Aorta (tissue), 5 donors: Measurements from ENCODE around the gene KLHL42. TPM values are rescaled to one million over a fixed set of nuclear protein-coding genes. Genes with fewer than 3 reads are reported as not detected.
A peak's percentile ranks its signal among the peaks of the same experiment; 100 is the strongest.
"Not testable (repeated sequence)": the region's sequence is repeated elsewhere in the genome, so short reads cannot be mapped to it uniquely, and the experiment has no call there.

Experiments used
- ATAC-seq: fragments of 200-7000 bp; cut with Tn5 transposase; one replicate; pipeline ENCODE4 v1.9.1; 2022; ENCODE audit warnings: moderate library complexity; ENCODE audit not compliant: low FRiP score
- DNase-seq, 2 donors: peaks; one replicate each; pipeline ENCODE4 v3.0.0-alpha.2; 2020
- H3K27ac ChIP-seq, 2 donors: one replicate each; pipeline ENCODE4 v1.5.1; 2013; ENCODE audit warnings: low read length in 2 of 2, mild to moderate bottlenecking in 2 of 2, moderate library complexity in 2 of 2, control low read depth in 1 of 2, inconsistent platforms in 1 of 2, low read depth in 1 of 2
- H3K27me3 ChIP-seq, 2 donors: one replicate each; pipeline ENCODE4 v1.6.1; 2013; ENCODE audit warnings: control low read depth in 1 of 2, low read length in 1 of 2, mild to moderate bottlenecking in 1 of 2, moderate library complexity in 1 of 2; ENCODE audit not compliant: insufficient read depth in 2 of 2, control insufficient read depth in 1 of 2
- H3K36me3 ChIP-seq, 2 donors: one replicate each; pipeline ENCODE4 v1.6.1; 2013; ENCODE audit warnings: control low read depth in 1 of 2, low read length in 1 of 2, mild to moderate bottlenecking in 1 of 2; ENCODE audit not compliant: insufficient read depth in 2 of 2, control insufficient read depth in 1 of 2
- H3K4me1 ChIP-seq, 2 donors: one replicate each; pipeline ENCODE4 v1.6.1; 2013; ENCODE audit warnings: low read length in 2 of 2, control low read depth in 1 of 2, mild to moderate bottlenecking in 1 of 2, moderate library complexity in 1 of 2; ENCODE audit not compliant: insufficient read depth in 2 of 2, control insufficient read depth in 1 of 2
- H3K4me3 ChIP-seq, 2 donors: one replicate each; pipeline ENCODE4 v1.5.1; 2013; ENCODE audit warnings: low read length in 2 of 2, control low read depth in 1 of 2, mild to moderate bottlenecking in 1 of 2
- H3K9me3 ChIP-seq: one replicate; pipeline ENCODE4 v1.6.1; 2013; ENCODE audit warnings: mild to moderate bottlenecking, low read length; ENCODE audit not compliant: control insufficient read depth
- WGBS, 2 donors: extraction: QIAGEN DNeasy Blood & Tissue Kit; methylation state at CpG; one replicate each; pipeline ENCODE4 v1.1.7; 2013; 5-methylcytosine and 5-hydroxymethylcytosine counted together
- intact Hi-C, 2 donors: fragments of 100-400 bp; cut with DNase I; formaldehyde crosslinking; loops; one replicate each; pipeline versions ENCODE4 v1.14.2 to v1.15.0; 2022
- long read RNA-seq, 2 donors: library from polyadenylated mRNA; unstranded; transcript quantifications; one replicate each; pipeline ENCODE4 v2.0.0, GENCODE V29; 2020 to 2021
- polyA plus RNA-seq, 2 donors: library from polyadenylated mRNA; stranded (reverse); fragments of 200-250 nt; gene quantifications; one replicate each; pipeline ENCODE4 v1.2.3, GENCODE V29; 2013
- total RNA-seq, 2 donors: library from RNA; stranded (reverse); fragmentation: NEBNext Ultra II Directional; extraction: Animal tissue kit (Norgen Biotek cat#: 25700); gene quantifications; one replicate each; pipeline ENCODE4 v1.2.1, GENCODE V29; 2021
- donor health status: healthy with polysubstance abuse.
- donor health status: Bipolar disorder and iron deficiency.
- donor health status: DM: no; HTN: no; CAD: no.
- donor health status: DM: no; HTN: no; CAD: no.
- donor health status: DM: yes; HTN: yes; CAD: no.

The KLHL42 gene
- 10 to 100 TPM; 57.3 to 58.7 TPM for total RNA-seq
- polyA plus RNA-seq: 10 to 100 TPM; 14.4 to 21.8 TPM
- long read RNA-seq, donor 1, full-length matches to known transcripts: 85 of 117 reads
- long read RNA-seq, donor 1, partial matches to known transcripts: 0 of 117 reads
- long read RNA-seq, donor 1, other reads (novel, unspliced or antisense): 32 of 117 reads
- long read RNA-seq, donor 2, full-length matches to known transcripts: 41 of 76 reads
- long read RNA-seq, donor 2, partial matches to known transcripts: 9 of 76 reads
- long read RNA-seq, donor 2, other reads (novel, unspliced or antisense): 26 of 76 reads

DNA sequence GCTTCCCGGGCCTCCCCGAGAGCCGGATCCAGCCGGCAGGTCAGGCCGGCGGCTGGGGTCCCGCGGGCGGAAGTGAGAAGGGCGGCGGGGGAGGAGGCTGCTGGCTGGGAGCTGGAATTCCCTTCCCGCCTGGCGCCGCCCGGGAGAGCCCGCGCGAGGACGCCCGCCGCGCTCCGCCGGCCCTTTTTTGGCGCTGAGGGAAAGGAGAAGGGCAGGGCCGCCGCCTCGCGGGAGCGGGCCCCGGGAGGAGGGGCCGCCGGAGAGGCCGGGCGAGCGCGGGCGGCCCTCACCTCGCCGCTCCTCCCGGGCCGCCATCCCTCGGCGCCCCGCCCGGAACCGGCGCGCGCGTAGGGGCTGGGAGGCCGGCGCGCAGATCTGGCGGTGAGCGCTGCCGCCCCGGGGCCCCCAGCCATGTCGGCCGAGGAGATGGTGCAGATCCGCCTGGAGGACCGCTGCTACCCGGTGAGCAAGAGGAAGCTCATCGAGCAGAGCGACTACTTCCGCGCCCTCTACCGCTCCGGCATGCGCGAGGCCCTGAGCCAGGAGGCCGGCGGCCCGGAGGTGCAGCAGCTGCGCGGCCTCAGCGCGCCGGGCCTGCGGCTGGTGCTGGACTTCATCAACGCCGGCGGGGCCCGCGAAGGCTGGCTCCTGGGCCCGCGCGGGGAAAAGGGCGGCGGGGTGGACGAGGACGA, at the start of gene KLHL42, which contains the start of gene MANSC4:
TSS of gene KLHL42 (plus strand) at position 314 of the 692 bp plus-strand sequence. CDS start at position 412, 98 bp downstream.
TSS of gene MANSC4 (minus strand) at position 317 of the 692 bp plus-strand sequence. CDS start 8,960 bp downstream, outside the sequence.
- Histone ChIP-seq H3K36me3 (no peaks in the 10 kb centered on the region), H3K27ac (peak within 1 kb of the TSS; percentile 98 to 100), H3K4me3 (peak within 1 kb of the TSS; percentile 36 to 88), H3K27me3 (no peaks in the 10 kb centered on the region), H3K9me3 (no peaks in the 10 kb centered on the region), H3K4me1 (peaks cover 2% of the 10 kb centered on the region in 2 donors)
- intact Hi-C loops: loop anchor here in 1 of 2 donors (1.0 to 5.0 kb wide), 2 partner anchors 33 to 37 kb away; no protein-coding TSS in a partner anchor
- ATAC-seq (peak; percentile 93), DNase-seq (peak; percentile 87 to 94)
- WGBS, 2 donors: 0 to 1% methylated on average over 56 to 92 of the region's 92 CpGs

- H3K36me3 ChIP-seq: peaks cover 0 to 7% of the 10 kb centered on the region in 2 donors
- H3K27ac ChIP-seq: no peak overlapping the region
- no peak for DNase-seq
- WGBS, 2 donors: 65 to 70% methylated on average over 2 of the region's 2 CpGs
- no peaks in the 10 kb centered on the region for H3K27me3 ChIP-seq
- H3K4me1 ChIP-seq: no peaks in the 10 kb centered on the region
- no peaks in the 10 kb centered on the region for H3K9me3 ChIP-seq
- intact Hi-C loops: loop anchor here (2.0 kb wide), 3 partner anchors 89 to 209 kb away; no protein-coding TSS in a partner anchor
- ATAC-seq: no peak
- no peak overlapping the region for H3K4me3 ChIP-seq
Observed at GRCh38 chr12:27732281-27732680, 47.8 kb upstream of the KLHL42 start.

DNA sequence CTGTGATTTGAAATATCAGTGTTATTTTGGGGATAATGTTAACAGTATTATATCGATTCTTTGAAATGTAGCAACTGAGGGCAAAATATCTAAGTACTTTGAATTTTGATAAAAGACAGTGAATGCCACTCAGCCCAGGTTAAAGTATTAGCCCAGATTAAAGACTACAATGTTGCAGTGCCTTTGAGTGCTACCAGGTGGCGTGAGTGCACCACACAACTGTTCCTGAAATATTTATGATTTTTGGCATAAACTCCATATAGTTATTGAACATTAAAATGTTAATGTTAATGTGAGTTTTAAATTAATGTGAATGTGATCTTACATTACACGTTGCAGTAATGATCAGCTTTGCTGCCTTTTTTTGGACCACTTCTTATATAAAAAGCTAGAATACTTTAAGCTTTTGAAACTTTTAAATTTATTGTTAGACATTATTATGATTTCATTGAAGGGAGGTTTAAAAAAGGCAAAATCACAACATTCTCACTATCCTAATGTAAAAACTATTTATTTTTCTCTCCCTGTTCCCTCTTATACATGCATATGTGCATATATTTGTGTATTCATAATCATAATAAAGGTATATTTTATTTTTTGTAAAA, 46.9 kb upstream of the KLHL42 start:
- Histone ChIP-seq H3K27me3 (no peaks in the 10 kb centered on the region), H3K36me3 (peaks cover 0 to 5% of the 10 kb centered on the region in 2 donors), H3K4me3 (no peak overlapping the region), H3K9me3 (no peaks in the 10 kb centered on the region), H3K27ac (no peak overlapping the region), H3K4me1 (no peaks in the 10 kb centered on the region)
- intact Hi-C loops: loop anchor here (2.0 kb wide), 3 partner anchors 88 to 208 kb away; no protein-coding TSS in a partner anchor
- DNase-seq: no peak
- WGBS, 2 donors: 22 to 28% methylated on average over 3 of the region's 3 CpGs
- ATAC-seq: no peak

DNA sequence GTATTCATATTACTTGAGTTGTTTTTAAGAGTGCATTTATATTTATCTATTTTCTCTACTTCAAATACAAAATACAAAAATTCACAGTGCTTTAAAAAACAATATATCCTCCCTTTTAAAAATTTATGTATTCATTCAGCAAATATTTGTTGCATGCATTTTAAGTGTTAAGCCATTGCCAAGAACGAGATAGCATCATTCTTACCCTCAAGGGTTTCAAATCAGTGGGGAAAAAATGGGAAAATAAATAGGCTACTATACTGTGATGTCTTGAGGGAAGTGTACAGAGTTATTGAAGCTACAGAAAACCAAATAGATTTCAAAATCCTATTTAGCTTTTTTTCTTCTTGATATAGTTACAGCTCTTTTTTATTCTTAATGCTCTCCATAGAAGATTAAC, 46.2 kb upstream of the KLHL42 start:
- no peaks in the 10 kb centered on the region for H3K4me1 ChIP-seq
- H3K27ac ChIP-seq: no peak overlapping the region
- ATAC-seq: no peak
- WGBS, 2 donors: 60 to 70% methylated on average over 1 of the region's 1 CpG
- no peak overlapping the region for H3K4me3 ChIP-seq
- peaks cover 0 to 5% of the 10 kb centered on the region in 2 donors for H3K36me3 ChIP-seq
- intact Hi-C loops: loop anchor here (2.0 kb wide), 3 partner anchors 87 to 207 kb away; no protein-coding TSS in a partner anchor
- no peaks in the 10 kb centered on the region for H3K27me3 ChIP-seq
- no peaks in the 10 kb centered on the region for H3K9me3 ChIP-seq
- no peak for DNase-seq

DNA sequence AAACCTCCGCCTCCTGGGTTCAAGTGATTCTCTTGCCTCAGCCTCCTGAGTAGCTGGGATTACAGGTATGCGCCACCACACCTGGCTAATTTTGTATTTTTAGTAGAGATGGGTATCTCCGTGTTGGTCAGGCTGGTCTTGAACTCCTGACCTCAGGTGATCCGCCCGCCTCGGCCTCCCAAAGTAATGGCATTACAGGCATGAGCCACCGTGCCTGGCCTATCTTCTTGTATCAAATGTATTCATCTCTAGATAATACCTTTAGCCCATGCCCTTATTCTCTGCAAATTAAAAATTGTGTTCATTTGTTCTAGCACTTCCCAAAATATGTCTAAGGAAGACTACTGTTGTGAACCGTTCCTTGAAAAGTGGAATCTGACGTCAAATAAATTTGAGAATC, 45.7 kb upstream of the KLHL42 start:
- H3K4me1 ChIP-seq, H3K4me3 ChIP-seq, H3K36me3 ChIP-seq, intact Hi-C loops, ATAC-seq, H3K27ac ChIP-seq, DNase-seq, H3K9me3 ChIP-seq, H3K27me3 ChIP-seq: not testable (repeated sequence)
- 88 to 92% methylated on average over 9 of the region's 9 CpGs for WGBS, 2 donors

DNA sequence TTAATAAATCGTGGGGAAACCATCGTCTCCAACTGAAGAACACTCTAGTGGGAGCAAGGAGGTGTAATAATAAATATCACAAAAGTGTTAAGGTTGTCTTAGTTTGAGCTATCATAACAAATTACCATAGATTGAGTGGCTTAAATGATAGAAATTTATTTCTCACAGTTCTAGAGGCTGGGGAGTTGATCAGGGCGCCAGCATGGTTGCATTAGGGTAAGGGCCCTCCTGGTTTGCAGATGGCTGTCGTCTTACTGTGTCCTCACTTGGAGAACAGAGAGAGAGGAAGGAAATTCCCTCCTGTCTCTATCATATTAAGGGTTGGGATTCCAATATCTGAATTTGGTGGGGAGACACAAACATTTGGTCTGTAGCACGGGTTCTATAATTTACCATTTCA, 36.4 kb upstream of the KLHL42 start:
- ATAC-seq (no peak), DNase-seq (no peak)
- intact Hi-C loops: loop anchor here in 1 of 2 donors (10.0 kb wide), 2 partner anchors 341 to 431 kb away; no protein-coding TSS in a partner anchor
- H3K4me3 ChIP-seq: no peak overlapping the region
- H3K9me3 ChIP-seq: no peaks in the 10 kb centered on the region
- WGBS, 2 donors: 98% methylated on average over 5 of the region's 5 CpGs
- H3K27ac ChIP-seq: no peak overlapping the region
- H3K27me3 ChIP-seq: no peaks in the 10 kb centered on the region
- no peaks in the 10 kb centered on the region for H3K36me3 ChIP-seq
- H3K4me1 ChIP-seq: peaks cover 2 to 6% of the 10 kb centered on the region in 2 donors

- not testable (repeated sequence) for H3K4me3 ChIP-seq, H3K9me3 ChIP-seq, H3K4me1 ChIP-seq, ATAC-seq, DNase-seq, H3K36me3 ChIP-seq, H3K27me3 ChIP-seq, H3K27ac ChIP-seq
- intact Hi-C loops: loop anchor here in 1 of 2 donors (10.0 kb wide), 2 partner anchors 339 to 429 kb away; no protein-coding TSS in a partner anchor
- 43 to 44% methylated on average over 1 of the region's 1 CpG for WGBS, 2 donors
Observed at GRCh38 chr12:27745734-27746133, 34.3 kb upstream of the KLHL42 start.

GRCh38 chr12:27747111-27747820, 32.8 kb upstream of the KLHL42 start:
- ATAC-seq (no peak), DNase-seq (no peak)
- no peak overlapping the region for H3K4me3 ChIP-seq
- peaks cover 0 to 6% of the 10 kb centered on the region in 2 donors for H3K4me1 ChIP-seq
- WGBS, 2 donors: 73 to 76% methylated on average over 3 of the region's 3 CpGs
- no peaks in the 10 kb centered on the region for H3K9me3 ChIP-seq
- intact Hi-C loops: loop anchor here in 1 of 2 donors (1.0 to 10.0 kb wide), 3 partner anchors 33 to 428 kb away; partner anchors contain the start of genes KLHL42 and MANSC4
- no peaks in the 10 kb centered on the region for H3K27me3 ChIP-seq
- peak overlapping the region in 1 of 2 donors; percentile 82 for H3K27ac ChIP-seq
- no peaks in the 10 kb centered on the region for H3K36me3 ChIP-seq
